Testis (tissue), 2 donors: ENCODE results near the gene SERPINB11.

Source experiments
- CTCF ChIP-seq, 3 experiments: fragments of 450-650 bp in 2 of 3; fragments of 200-600 bp in 1 of 3; sonication (generic) in 1 of 3; IDR thresholded peaks; one replicate each; pipeline ENCODE4 v1.5.1; 2016 to 2019; ENCODE audit warnings: antibody characterized with exemption in 3 of 3, mild to moderate bottlenecking in 2 of 3, moderate library complexity in 1 of 3
- POLR2A ChIP-seq: fragments of 450-650 bp; IDR thresholded peaks from one replicate; pipeline ENCODE4 v1.6.1; 2017; ENCODE audit warnings: antibody characterized with exemption, mild to moderate bottlenecking, moderate library complexity

GRCh38 chr18:63758615-63759240, 56.0 kb downstream of the SERPINB11 start:
- TF ChIP-seq POLR2A (no peak), CTCF (IDR thresholded peaks at IDR 0.05) (no peak)
